Testis (tissue), 2 donors: ENCODE measurements around the gene AMT.

Experiments
- POLR2A ChIP-seq: fragments of 450-650 bp; IDR thresholded peaks from one replicate; pipeline ENCODE4 v1.6.1; 2017; ENCODE audit warnings: antibody characterized with exemption, mild to moderate bottlenecking, moderate library complexity
- TF ChIP-seq, protein P1 (sequence below), 3 experiments: fragments of 450-650 bp in 2 of 3; fragments of 200-600 bp in 1 of 3; sonication (generic) in 1 of 3; IDR thresholded peaks; one replicate each; pipeline ENCODE4 v1.5.1; 2016 to 2019; ENCODE audit warnings: antibody characterized with exemption in 3 of 3, mild to moderate bottlenecking in 2 of 3, moderate library complexity in 1 of 3

- TF ChIP-seq POLR2A, result no peak
- TF ChIP-seq, protein P1, sequence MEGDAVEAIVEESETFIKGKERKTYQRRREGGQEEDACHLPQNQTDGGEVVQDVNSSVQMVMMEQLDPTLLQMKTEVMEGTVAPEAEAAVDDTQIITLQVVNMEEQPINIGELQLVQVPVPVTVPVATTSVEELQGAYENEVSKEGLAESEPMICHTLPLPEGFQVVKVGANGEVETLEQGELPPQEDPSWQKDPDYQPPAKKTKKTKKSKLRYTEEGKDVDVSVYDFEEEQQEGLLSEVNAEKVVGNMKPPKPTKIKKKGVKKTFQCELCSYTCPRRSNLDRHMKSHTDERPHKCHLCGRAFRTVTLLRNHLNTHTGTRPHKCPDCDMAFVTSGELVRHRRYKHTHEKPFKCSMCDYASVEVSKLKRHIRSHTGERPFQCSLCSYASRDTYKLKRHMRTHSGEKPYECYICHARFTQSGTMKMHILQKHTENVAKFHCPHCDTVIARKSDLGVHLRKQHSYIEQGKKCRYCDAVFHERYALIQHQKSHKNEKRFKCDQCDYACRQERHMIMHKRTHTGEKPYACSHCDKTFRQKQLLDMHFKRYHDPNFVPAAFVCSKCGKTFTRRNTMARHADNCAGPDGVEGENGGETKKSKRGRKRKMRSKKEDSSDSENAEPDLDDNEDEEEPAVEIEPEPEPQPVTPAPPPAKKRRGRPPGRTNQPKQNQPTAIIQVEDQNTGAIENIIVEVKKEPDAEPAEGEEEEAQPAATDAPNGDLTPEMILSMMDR (IDR thresholded peaks at IDR 0.05), result no peak
These were observed 12.0 kb downstream of the AMT start for GRCh38 chr3:49410066-49410845.
